K562 (cell line): ENCODE data around the gene SNX17. TPM values are rescaled to one million over a fixed set of nuclear protein-coding genes. Genes with fewer than 3 reads are reported as not detected.
A peak's percentile ranks its signal among the peaks of the same experiment; 100 is the strongest.

ENCODE experiments used
- BRD4 ChIP-seq: fragments of 200-600 bp; sonication (generic); IDR thresholded peaks from 2 replicates; pipeline ENCODE4 v1.6.1; 2017; ENCODE audit warnings: inconsistent platforms
- BRD9 ChIP-seq: fragments of 450-650 bp; IDR thresholded peaks from 2 replicates; pipeline ENCODE4 v1.6.1; 2018; ENCODE audit warnings: low read depth; ENCODE audit not compliant: partially characterized antibody
- IRF2 ChIP-seq: sonication (generic); formaldehyde crosslinking; IDR thresholded peaks from 2 replicates; pipeline ENCODE4 v1.8.1; 2022; ENCODE audit warnings: mild to moderate bottlenecking, missing genetic modification reagents
- LEF1 ChIP-seq: fragments of 450-650 bp; IDR thresholded peaks from 2 replicates; pipeline ENCODE4 v1.6.1; 2016; ENCODE audit warnings: mild to moderate bottlenecking
- MEF2A ChIP-seq: IDR thresholded peaks from 2 replicates; pipeline ENCODE4 v1.6.1; 2011; ENCODE audit warnings: low read depth, mild to moderate bottlenecking, low read length, moderate library complexity; ENCODE audit not compliant: control insufficient read depth
- NFIX ChIP-seq: fragments of 250-450 bp; sonication (Bioruptor Pico); IDR thresholded peaks from 2 replicates; pipeline ENCODE4 v1.4.0; 2020; ENCODE audit warnings: low read depth, mild to moderate bottlenecking, moderate library complexity
- POLR2B ChIP-seq: fragments of 450-650 bp; IDR thresholded peaks from 2 replicates; pipeline ENCODE4 v1.6.1; 2018; ENCODE audit warnings: low read depth; ENCODE audit not compliant: partially characterized antibody
- PYGO2 ChIP-seq: fragments of 450-650 bp; IDR thresholded peaks from 2 replicates; pipeline ENCODE4 v1.6.1; 2016; ENCODE audit warnings: mild to moderate bottlenecking, missing genetic modification characterization, moderate library complexity, missing compliant biosample characterization
- SAP30 ChIP-seq: fragments of 200-600 bp; sonication (generic); IDR thresholded peaks from 2 replicates; pipeline ENCODE4 v1.6.1; 2012; ENCODE audit warnings: borderline replicate concordance, low read depth, mild to moderate bottlenecking, moderate library complexity, low read length, control low read depth, inconsistent platforms; ENCODE audit not compliant: insufficient read depth, poor library complexity, severe bottlenecking
- SMARCA4 ChIP-seq: fragments of 450-650 bp; IDR thresholded peaks from 2 replicates; pipeline ENCODE4 v1.6.1; 2016
- SRSF9 ChIP-seq: fragments of 200-400 bp; formaldehyde crosslinking; IDR thresholded peaks from 2 replicates; pipeline ENCODE4 v1.6.1; 2017; ENCODE audit warnings: low read depth, low read length, borderline replicate concordance
- XRCC5 ChIP-seq: fragments of 200-400 bp; formaldehyde crosslinking; IDR thresholded peaks from 2 replicates; pipeline ENCODE4 v1.6.1; 2017; ENCODE audit warnings: low read depth, mild to moderate bottlenecking, low read length
- ZNF12 ChIP-seq: sonication (generic); formaldehyde crosslinking; IDR thresholded peaks from 2 replicates; pipeline ENCODE4 v1.4.0; 2020; ENCODE audit warnings: mild to moderate bottlenecking, missing genetic modification reagents
- ZNF146 ChIP-seq: IDR thresholded peaks from one replicate; pipeline ENCODE4 v1.6.1; 2018; ENCODE audit warnings: missing compliant biosample characterization; ENCODE audit not compliant: unreplicated experiment
- ZNF217 ChIP-seq: sonication (generic); formaldehyde crosslinking; IDR thresholded peaks from 2 replicates; pipeline ENCODE4 v1.8.0; 2022; ENCODE audit warnings: mild to moderate bottlenecking, missing genetic modification reagents
- ZNF316 ChIP-seq: fragments of 450-650 bp; IDR thresholded peaks from 2 replicates; pipeline ENCODE4 v1.6.1; 2016
- ZNF408 ChIP-seq: fragments of 250-450 bp; sonication (Bioruptor Pico); IDR thresholded peaks from 2 replicates; pipeline ENCODE4 v1.4.0; 2020; ENCODE audit warnings: low read depth, mild to moderate bottlenecking, moderate library complexity
- polyA plus RNA-seq, 8 experiments: library from polyadenylated mRNA; depleted of rRNA in 4 of 8; stranded (reverse) in 5 of 8; unstranded in 3 of 8; fragments of >200 nt; fragmentation: Nextera tagmentation in 2 of 8; fragmentation: Illumina TruSeq in 1 of 8; extraction: Ambion mirVana in 2 of 8; extraction: Trizol in 1 of 8; gene quantifications; 2 replicates each; pipeline versions ENCODE4 v1.2.1 to v1.2.3, GENCODE V29; 2011 to 2014; ENCODE audit warnings: inconsistent platforms in 1 of 8, missing spikeins in 1 of 8
- total RNA-seq, 7 experiments: library from RNA; depleted of rRNA in 6 of 7; stranded (reverse); fragments of >200 nt in 6 of 7; fragmentation: Illumina TruSeq in 2 of 7; extraction: Trizol in 2 of 7; gene quantifications; 2 replicates each; pipeline versions ENCODE4 v1.2.1 to v1.2.3, GENCODE V29; 2011 to 2021; ENCODE audit warnings: low replicate concordance in 1 of 7
- TF ChIP-seq, protein P1 (sequence below), 2 experiments: fragments of 450-650 bp; conservative IDR thresholded peaks; 2 replicates each; pipeline ENCODE4 v1.6.1; 2017; ENCODE audit warnings: mild to moderate bottlenecking in 2 of 2, moderate library complexity in 2 of 2
- TF ChIP-seq, protein P2 (sequence below), 3 experiments: fragments of 200-800 bp in 1 of 3; fragments of 250-450 bp in 1 of 3; fragments of 450-650 bp in 1 of 3; sonication (Bioruptor Pico) in 1 of 3; sonication (Bioruptor generic) in 1 of 3; formaldehyde crosslinking in 1 of 3; IDR thresholded peaks; 2 replicates each; pipeline versions ENCODE4 v1.6.1 to v1.8.0; 2016 to 2022; ENCODE audit warnings: mild to moderate bottlenecking in 2 of 3, missing genetic modification characterization in 2 of 3, missing compliant biosample characterization in 1 of 3, moderate library complexity in 1 of 3
- TF ChIP-seq, protein P3 (sequence below): sonication (generic); formaldehyde crosslinking; IDR thresholded peaks from 2 replicates; pipeline ENCODE4 v1.8.0; 2022; ENCODE audit warnings: missing genetic modification reagents, mild to moderate bottlenecking, borderline replicate concordance
- TF ChIP-seq, protein P4 (sequence below), 2 experiments: fragments of 200-800 bp in 1 of 2; sonication (Bioruptor generic) in 1 of 2; sonication (generic) in 1 of 2; formaldehyde crosslinking in 1 of 2; IDR thresholded peaks in 1 of 2; conservative IDR thresholded peaks in 1 of 2; 2 replicates each; pipeline versions ENCODE4 v1.5.0 to v1.6.1; 2016 to 2020; ENCODE audit warnings: missing compliant biosample characterization in 1 of 2, missing genetic modification characterization in 1 of 2, missing genetic modification reagents in 1 of 2

Gene SNX17
- total and polyA plus RNA-seq, 9 of the 15 experiments (the other 6 are each of a cell fraction or from before 2014, with no cell fraction given): 3.0 to 75.7 (median 54.6) TPM

DNA sequence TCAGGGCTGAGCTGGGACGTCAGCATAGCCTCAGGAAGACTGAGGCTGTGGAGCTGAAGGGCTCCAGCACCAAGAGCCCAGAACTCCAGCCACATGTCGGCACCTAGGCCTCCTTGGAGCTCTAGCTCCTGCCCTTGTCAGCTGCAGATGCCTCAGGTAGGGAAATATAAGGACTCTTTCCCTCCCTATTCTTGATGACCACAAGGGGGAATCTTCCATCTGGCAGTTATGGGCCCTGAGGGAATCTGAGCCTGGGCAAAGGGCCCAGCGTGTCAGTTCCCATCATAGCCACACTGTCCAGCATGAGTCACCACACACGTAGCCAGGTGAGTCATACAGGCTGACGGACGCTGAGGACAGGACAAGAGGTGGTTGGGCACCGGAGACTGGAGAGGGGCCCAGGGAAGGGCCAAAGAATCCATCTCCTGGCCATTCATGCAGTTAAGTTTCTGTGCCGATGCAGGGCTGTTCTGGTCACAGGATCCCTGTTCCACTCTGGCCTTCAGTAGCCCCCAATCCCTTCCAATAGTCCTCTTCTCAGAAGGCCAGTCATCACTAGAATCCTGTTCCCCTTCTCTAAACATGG is 49.4 kb upstream of the SNX17 start (continued):
- TF ChIP-seq, protein P1, sequence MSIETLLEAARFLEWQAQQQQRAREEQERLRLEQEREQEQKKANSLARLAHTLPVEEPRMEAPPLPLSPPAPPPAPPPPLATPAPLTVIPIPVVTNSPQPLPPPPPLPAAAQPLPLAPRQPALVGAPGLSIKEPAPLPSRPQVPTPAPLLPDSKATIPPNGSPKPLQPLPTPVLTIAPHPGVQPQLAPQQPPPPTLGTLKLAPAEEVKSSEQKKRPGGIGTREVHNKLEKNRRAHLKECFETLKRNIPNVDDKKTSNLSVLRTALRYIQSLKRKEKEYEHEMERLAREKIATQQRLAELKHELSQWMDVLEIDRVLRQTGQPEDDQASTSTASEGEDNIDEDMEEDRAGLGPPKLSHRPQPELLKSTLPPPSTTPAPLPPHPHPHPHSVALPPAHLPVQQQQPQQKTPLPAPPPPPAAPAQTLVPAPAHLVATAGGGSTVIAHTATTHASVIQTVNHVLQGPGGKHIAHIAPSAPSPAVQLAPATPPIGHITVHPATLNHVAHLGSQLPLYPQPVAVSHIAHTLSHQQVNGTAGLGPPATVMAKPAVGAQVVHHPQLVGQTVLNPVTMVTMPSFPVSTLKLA (conservative IDR thresholded peaks at IDR 0.05): peak in 1 of 2 experiments; percentile 61; a peak in 1 of 4 replicates
- TF ChIP-seq ZNF146 (no peak), NFIX (CRISPR knock-in tag) (no peak), ZNF12 (CRISPR knock-in tag) (no peak), ZNF217 (no peak), MEF2A (no peak), BRD4 (no peak), IRF2 (CRISPR knock-in tag) (no peak), SMARCA4 (peak; percentile 92), BRD9 (no peak), POLR2B (no peak), SRSF9 (no peak), PYGO2 (no peak), ZNF316 (no peak), LEF1 (peak; percentile 42; the same call in 1 of the 2 replicates), ZNF408 (no peak), XRCC5 (peak; percentile 77; the same call in 1 of the 2 replicates), SAP30 (no peak)
- TF ChIP-seq, protein P2, sequence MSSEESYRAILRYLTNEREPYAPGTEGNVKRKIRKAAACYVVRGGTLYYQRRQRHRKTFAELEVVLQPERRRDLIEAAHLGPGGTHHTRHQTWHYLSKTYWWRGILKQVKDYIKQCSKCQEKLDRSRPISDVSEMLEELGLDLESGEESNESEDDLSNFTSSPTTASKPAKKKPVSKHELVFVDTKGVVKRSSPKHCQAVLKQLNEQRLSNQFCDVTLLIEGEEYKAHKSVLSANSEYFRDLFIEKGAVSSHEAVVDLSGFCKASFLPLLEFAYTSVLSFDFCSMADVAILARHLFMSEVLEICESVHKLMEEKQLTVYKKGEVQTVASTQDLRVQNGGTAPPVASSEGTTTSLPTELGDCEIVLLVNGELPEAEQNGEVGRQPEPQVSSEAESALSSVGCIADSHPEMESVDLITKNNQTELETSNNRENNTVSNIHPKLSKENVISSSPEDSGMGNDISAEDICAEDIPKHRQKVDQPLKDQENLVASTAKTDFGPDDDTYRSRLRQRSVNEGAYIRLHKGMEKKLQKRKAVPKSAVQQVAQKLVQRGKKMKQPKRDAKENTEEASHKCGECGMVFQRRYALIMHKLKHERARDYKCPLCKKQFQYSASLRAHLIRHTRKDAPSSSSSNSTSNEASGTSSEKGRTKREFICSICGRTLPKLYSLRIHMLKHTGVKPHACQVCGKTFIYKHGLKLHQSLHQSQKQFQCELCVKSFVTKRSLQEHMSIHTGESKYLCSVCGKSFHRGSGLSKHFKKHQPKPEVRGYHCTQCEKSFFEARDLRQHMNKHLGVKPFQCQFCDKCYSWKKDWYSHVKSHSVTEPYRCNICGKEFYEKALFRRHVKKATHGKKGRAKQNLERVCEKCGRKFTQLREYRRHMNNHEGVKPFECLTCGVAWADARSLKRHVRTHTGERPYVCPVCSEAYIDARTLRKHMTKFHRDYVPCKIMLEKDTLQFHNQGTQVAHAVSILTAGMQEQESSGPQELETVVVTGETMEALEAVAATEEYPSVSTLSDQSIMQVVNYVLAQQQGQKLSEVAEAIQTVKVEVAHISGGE (CRISPR knock-in tag; IDR thresholded peaks at IDR 0.05): no peak
- TF ChIP-seq, protein P3, sequence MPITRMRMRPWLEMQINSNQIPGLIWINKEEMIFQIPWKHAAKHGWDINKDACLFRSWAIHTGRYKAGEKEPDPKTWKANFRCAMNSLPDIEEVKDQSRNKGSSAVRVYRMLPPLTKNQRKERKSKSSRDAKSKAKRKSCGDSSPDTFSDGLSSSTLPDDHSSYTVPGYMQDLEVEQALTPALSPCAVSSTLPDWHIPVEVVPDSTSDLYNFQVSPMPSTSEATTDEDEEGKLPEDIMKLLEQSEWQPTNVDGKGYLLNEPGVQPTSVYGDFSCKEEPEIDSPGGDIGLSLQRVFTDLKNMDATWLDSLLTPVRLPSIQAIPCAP: no peak
- TF ChIP-seq, protein P4, sequence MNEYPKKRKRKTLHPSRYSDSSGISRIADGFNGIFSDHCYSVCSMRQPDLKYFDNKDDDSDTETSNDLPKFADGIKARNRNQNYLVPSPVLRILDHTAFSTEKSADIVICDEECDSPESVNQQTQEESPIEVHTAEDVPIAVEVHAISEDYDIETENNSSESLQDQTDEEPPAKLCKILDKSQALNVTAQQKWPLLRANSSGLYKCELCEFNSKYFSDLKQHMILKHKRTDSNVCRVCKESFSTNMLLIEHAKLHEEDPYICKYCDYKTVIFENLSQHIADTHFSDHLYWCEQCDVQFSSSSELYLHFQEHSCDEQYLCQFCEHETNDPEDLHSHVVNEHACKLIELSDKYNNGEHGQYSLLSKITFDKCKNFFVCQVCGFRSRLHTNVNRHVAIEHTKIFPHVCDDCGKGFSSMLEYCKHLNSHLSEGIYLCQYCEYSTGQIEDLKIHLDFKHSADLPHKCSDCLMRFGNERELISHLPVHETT (CRISPR knock-in tag; conservative IDR thresholded peaks at IDR 0.05 in 1 of 2, IDR thresholded peaks at IDR 0.05 in 1 of 2): 0 out of 4 replicates have a peak, but pooled peaks of 1 of the 2 experiments have one; percentile 31
